Loucy (cell line): ENCODE results near the gene RABL6.
A peak's percentile ranks its signal among the peaks of the same experiment; 100 is the strongest.

Source experiments
- H2AFZ ChIP-seq: fragments of 200-600 bp; sonication (generic); 2 replicates; pipeline ENCODE4 v1.6.0; 2016; ENCODE audit warnings: antibody characterized with exemption, mild to moderate bottlenecking, low read length, moderate library complexity
- H3F3A ChIP-seq: fragments of 200-600 bp; 2 replicates; pipeline ENCODE4 v1.6.0; 2016; ENCODE audit warnings: antibody characterized with exemption, low read depth, mild to moderate bottlenecking
- H3K27me3 ChIP-seq: fragments of 200-600 bp; sonication (generic); 2 replicates; pipeline ENCODE4 v1.6.1; 2014; ENCODE audit warnings: low read length, mild to moderate bottlenecking; ENCODE audit not compliant: insufficient read depth, poor library complexity, severe bottlenecking
- H3K36me3 ChIP-seq: fragments of 200-600 bp; sonication (generic); 2 replicates; pipeline ENCODE4 v1.6.1; 2016; ENCODE audit warnings: low read length; ENCODE audit not compliant: insufficient read depth
- H3K4me1 ChIP-seq: fragments of 200-600 bp; sonication (generic); 2 replicates; pipeline ENCODE4 v1.5.1; 2014; ENCODE audit warnings: low read length, mild to moderate bottlenecking; ENCODE audit not compliant: insufficient read depth, poor library complexity, severe bottlenecking
- H3K4me2 ChIP-seq: fragments of 200-600 bp; sonication (generic); 2 replicates; pipeline ENCODE4 v1.6.0; 2014; ENCODE audit warnings: antibody characterized with exemption, low read length, low read depth, mild to moderate bottlenecking; ENCODE audit not compliant: poor library complexity, severe bottlenecking
- H3K4me3 ChIP-seq: fragments of 200-600 bp; sonication (generic); 2 replicates; pipeline ENCODE4 v1.5.1; 2014; ENCODE audit warnings: low read length, mild to moderate bottlenecking, mixed read lengths; ENCODE audit not compliant: poor library complexity, severe bottlenecking
- H3K79me2 ChIP-seq: fragments of 200-600 bp; sonication (generic); 2 replicates; pipeline ENCODE4 v1.6.1; 2014; ENCODE audit warnings: low read length; ENCODE audit not compliant: insufficient read depth
- H3K9ac ChIP-seq: fragments of 200-600 bp; sonication (generic); 2 replicates; pipeline ENCODE4 v1.6.0; 2014; ENCODE audit warnings: mild to moderate bottlenecking, low read depth, low read length, moderate library complexity; ENCODE audit not compliant: poor library complexity, severe bottlenecking
- H3K9me2 ChIP-seq: fragments of 200-600 bp; sonication (generic); replicated peaks from 2 replicates; pipeline ENCODE4 v1.6.1; 2016; ENCODE audit warnings: low read depth, low read length, mixed read lengths
- H3K9me3 ChIP-seq: fragments of 200-600 bp; sonication (generic); 2 replicates; pipeline ENCODE4 v1.6.1; 2014; ENCODE audit warnings: mild to moderate bottlenecking, antibody characterized with exemption, low read length, low read depth; ENCODE audit not compliant: insufficient read depth
- H4K20me1 ChIP-seq: fragments of 200-600 bp; sonication (generic); 2 replicates; pipeline ENCODE4 v1.6.0; 2014; ENCODE audit warnings: antibody characterized with exemption, low read length, mild to moderate bottlenecking; ENCODE audit not compliant: insufficient read depth, poor library complexity, severe bottlenecking
- EZH2phosphoT487 ChIP-seq: fragments of 200-600 bp; IDR thresholded peaks from 2 replicates; pipeline ENCODE4 v1.6.1; 2018; ENCODE audit warnings: antibody characterized with exemption, mild to moderate bottlenecking, moderate library complexity, borderline replicate concordance
- TF ChIP-seq, protein P1 (sequence below): fragments of 200-600 bp; sonication (generic); conservative IDR thresholded peaks from 2 replicates; pipeline ENCODE4 v1.5.1; 2014; ENCODE audit warnings: mild to moderate bottlenecking, antibody characterized with exemption, low read length

RABL6 gene

GRCh38 chr9:136773386-136774044 lies 34.2 kb upstream of the RABL6 start:
- H3K79me2 ChIP-seq, result no peaks in the 10 kb centered on the region
- TF ChIP-seq, protein P1, sequence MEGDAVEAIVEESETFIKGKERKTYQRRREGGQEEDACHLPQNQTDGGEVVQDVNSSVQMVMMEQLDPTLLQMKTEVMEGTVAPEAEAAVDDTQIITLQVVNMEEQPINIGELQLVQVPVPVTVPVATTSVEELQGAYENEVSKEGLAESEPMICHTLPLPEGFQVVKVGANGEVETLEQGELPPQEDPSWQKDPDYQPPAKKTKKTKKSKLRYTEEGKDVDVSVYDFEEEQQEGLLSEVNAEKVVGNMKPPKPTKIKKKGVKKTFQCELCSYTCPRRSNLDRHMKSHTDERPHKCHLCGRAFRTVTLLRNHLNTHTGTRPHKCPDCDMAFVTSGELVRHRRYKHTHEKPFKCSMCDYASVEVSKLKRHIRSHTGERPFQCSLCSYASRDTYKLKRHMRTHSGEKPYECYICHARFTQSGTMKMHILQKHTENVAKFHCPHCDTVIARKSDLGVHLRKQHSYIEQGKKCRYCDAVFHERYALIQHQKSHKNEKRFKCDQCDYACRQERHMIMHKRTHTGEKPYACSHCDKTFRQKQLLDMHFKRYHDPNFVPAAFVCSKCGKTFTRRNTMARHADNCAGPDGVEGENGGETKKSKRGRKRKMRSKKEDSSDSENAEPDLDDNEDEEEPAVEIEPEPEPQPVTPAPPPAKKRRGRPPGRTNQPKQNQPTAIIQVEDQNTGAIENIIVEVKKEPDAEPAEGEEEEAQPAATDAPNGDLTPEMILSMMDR, result no peak
- TF ChIP-seq EZH2phosphoT487, result no peak
- H3K4me3 ChIP-seq, result peak overlapping the region; percentile 37
- H3K27me3 ChIP-seq, result no peaks in the 10 kb centered on the region
- peak overlapping the region; percentile 77 for H2AFZ ChIP-seq
- H3K9me2 ChIP-seq, result no peaks in the 10 kb centered on the region
- no peak overlapping the region for H3K9ac ChIP-seq
- H4K20me1 ChIP-seq, result no peaks in the 10 kb centered on the region
- H3F3A ChIP-seq, result no peaks in the 10 kb centered on the region
- H3K4me2 ChIP-seq, result peak overlapping the region; percentile 30
- H3K9me3 ChIP-seq, result no peaks in the 10 kb centered on the region; the same call in 1 of the 2 replicates
- peaks cover 6% of the 10 kb centered on the region for H3K4me1 ChIP-seq
- no peaks in the 10 kb centered on the region for H3K36me3 ChIP-seq

DNA sequence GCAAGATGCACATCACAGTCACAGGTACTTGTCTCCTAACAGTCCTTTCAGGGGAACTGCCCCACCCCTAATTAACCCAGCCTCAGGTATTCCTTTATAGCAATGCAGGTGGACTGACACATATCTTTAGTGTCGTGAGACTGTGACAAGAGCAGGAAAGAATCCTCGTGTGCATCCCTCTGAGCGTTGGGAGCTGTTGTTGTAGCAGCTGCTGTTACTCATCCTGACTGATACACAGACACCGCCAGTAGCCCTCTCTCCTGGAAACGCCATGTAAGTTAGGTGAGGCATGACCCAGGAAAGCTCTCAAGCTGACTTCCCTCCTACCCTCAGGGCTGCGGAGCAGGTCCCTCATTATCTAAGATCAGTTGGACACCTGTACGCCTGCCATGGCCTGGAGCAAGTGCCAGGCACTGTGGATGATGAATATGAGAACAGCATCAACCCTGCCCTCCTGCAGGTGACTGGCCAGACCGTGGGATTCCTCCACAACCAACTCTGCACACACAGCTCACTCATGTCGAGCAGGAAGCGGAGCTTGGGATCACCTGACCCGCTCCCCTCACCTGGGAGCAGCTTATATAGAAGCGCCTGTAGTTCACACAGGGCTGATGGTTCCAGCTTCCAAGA lies 33.2 kb upstream of the RABL6 start:
- no peaks in the 10 kb centered on the region for H3K79me2 ChIP-seq
- no peak overlapping the region for H3K4me3 ChIP-seq
- no peaks in the 10 kb centered on the region for H3K9me2 ChIP-seq
- no peak overlapping the region for H3K4me2 ChIP-seq
- no peaks in the 10 kb centered on the region for H4K20me1 ChIP-seq
- H3K27me3 ChIP-seq, result no peaks in the 10 kb centered on the region
- peaks cover 6% of the 10 kb centered on the region for H3K4me1 ChIP-seq
- TF ChIP-seq EZH2phosphoT487, result no peak
- TF ChIP-seq, protein P1, result no peak
- H3K9ac ChIP-seq, result no peak overlapping the region
- H3K36me3 ChIP-seq, result no peaks in the 10 kb centered on the region
- no peaks in the 10 kb centered on the region; the same call in 1 of the 2 replicates for H3K9me3 ChIP-seq
- H3F3A ChIP-seq, result no peaks in the 10 kb centered on the region
- no peak overlapping the region for H2AFZ ChIP-seq

DNA sequence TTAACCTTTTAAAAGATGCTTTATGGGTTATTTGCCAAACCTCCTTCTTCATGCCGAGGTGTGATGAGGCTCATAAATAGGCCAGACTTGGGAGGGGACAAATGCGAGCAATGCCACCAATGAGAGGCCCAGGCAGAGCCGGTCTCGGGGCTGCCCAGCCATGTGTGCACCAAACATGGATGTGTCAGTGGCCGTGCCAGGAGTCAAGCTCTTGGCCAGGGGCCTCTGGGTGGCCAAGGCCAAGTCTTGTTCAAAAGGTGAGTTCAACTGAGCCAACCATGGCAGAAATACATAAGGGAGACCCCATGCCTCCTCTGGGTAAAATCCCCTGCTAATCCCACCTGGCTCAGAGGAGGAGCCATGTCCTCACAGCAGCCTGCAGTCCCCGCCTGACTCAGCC lies 32.6 kb upstream of the RABL6 start:
- no peak overlapping the region for H3K4me3 ChIP-seq
- no peak overlapping the region for H3K9ac ChIP-seq

More for the DNA sequence above, 32.6 kb upstream of the RABL6 start:
- no peaks in the 10 kb centered on the region for H3K27me3 ChIP-seq
- no peaks in the 10 kb centered on the region for H4K20me1 ChIP-seq
- no peaks in the 10 kb centered on the region for H3K79me2 ChIP-seq
- no peaks in the 10 kb centered on the region; the same call in 1 of the 2 replicates for H3K9me3 ChIP-seq
- TF ChIP-seq, protein P1, result no peak
- TF ChIP-seq EZH2phosphoT487, result no peak
- H3K4me1 ChIP-seq, result peaks cover 6% of the 10 kb centered on the region
- H3F3A ChIP-seq, result no peaks in the 10 kb centered on the region
- H3K9me2 ChIP-seq, result no peaks in the 10 kb centered on the region
- no peak overlapping the region for H2AFZ ChIP-seq
- no peaks in the 10 kb centered on the region for H3K36me3 ChIP-seq
- no peak overlapping the region for H3K4me2 ChIP-seq
